GM12873 (cell line): Measurements from ENCODE around the gene GDI1.

Experiments used
- TF ChIP-seq, protein P1 (sequence below): IDR thresholded peaks from 2 replicates; pipeline ENCODE4 v1.5.1; 2012; ENCODE audit warnings: low read depth, mild to moderate bottlenecking, moderate library complexity, low read length, control low read depth; ENCODE audit not compliant: insufficient read depth; ENCODE audit errors: missing control alignments

GDI1 gene

DNA sequence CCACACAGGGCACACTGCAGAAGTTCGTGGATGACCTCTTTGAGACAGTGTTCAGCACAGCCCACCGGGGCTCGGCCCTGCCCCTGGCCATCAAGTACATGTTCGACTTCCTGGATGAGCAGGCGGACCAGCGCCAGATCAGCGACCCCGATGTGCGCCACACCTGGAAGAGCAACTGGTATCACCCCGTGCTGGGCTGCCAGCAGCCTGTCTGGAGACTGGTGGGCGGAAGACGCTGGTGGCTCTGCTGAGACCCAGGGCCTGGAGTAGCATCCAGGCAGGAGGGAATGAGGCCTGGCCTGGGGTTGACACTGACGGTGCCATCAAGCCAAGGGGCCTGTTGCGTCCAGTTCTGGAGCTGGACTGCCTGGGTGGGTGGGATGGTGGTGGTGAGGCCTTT lies 33.5 kb downstream of the GDI1 start:
- TF ChIP-seq, protein P1, sequence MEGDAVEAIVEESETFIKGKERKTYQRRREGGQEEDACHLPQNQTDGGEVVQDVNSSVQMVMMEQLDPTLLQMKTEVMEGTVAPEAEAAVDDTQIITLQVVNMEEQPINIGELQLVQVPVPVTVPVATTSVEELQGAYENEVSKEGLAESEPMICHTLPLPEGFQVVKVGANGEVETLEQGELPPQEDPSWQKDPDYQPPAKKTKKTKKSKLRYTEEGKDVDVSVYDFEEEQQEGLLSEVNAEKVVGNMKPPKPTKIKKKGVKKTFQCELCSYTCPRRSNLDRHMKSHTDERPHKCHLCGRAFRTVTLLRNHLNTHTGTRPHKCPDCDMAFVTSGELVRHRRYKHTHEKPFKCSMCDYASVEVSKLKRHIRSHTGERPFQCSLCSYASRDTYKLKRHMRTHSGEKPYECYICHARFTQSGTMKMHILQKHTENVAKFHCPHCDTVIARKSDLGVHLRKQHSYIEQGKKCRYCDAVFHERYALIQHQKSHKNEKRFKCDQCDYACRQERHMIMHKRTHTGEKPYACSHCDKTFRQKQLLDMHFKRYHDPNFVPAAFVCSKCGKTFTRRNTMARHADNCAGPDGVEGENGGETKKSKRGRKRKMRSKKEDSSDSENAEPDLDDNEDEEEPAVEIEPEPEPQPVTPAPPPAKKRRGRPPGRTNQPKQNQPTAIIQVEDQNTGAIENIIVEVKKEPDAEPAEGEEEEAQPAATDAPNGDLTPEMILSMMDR = no peak

DNA sequence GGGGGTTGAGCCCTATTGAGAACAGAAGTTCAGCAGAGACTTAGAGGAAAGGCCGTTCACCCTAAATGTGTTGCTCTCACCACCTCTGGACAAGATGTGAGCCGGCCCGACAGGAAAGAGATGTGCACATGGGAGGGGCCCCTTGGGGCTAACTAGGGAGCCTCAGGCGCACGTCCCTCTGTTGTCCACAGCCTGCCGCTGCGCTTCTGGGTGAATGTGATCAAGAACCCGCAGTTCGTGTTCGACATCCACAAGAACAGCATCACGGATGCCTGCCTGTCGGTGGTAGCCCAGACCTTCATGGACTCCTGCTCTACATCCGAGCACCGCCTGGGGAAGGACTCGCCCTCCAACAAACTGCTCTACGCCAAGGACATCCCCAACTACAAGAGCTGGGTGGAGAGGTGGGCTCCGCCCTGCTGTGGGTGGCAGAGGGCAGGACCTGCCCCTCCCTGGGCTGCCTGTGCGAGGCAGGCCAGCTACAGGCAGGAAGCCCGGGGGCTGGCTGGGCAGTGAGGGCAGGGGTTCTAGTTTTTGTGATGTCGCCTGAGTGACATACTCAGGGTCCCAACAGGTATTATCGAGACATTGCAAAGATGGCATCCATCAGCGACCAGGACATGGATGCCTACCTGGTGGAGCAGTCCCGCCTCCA lies 34.1 kb downstream of the GDI1 start:
- TF ChIP-seq, protein P1 = no peak

GRCh38 chrX:154471839-154472684 lies 35.1 kb downstream of the GDI1 start:
- TF ChIP-seq, protein P1 = no peak

GRCh38 chrX:154472685-154473632 lies 36.0 kb downstream of the GDI1 start:
- TF ChIP-seq, protein P1 = no peak

GRCh38 chrX:154473683-154474082 lies 36.7 kb downstream of the GDI1 start:
- TF ChIP-seq, protein P1 = no peak

GRCh38 chrX:154476821-154477220 lies 39.9 kb downstream of the GDI1 start:
- TF ChIP-seq, protein P1 = no peak
